ENCODE results near the gene NFAM1. TPM values are rescaled to one million over a fixed set of nuclear protein-coding genes. Genes with fewer than 3 reads are reported as not detected.

NFAM1 gene
- total RNA-seq, 1 donor from 2014 or later: 0.19 TPM

DNA sequence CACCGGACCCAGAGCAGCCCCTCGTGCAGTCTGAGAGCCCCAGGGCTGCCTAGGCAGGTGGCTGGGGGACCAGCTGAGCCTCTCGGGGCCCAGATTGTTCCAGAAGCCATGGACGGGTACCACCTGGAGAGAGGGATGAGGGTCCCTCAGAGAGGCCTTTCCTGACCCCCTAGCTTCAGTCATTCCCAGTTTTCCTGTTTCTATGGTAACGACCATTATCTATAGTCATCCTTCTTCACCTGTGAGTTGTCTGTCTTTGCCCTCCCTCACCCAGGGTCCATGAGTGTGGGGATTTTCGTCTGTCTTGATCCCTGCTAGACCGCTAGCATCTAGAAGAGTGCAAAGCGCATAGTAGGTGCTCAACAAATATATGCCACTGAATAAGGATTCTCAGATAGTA lies 85.5 kb downstream of the NFAM1 start:
- Mint-ChIP-seq H3K9me3 (no peaks in the 10 kb centered on the region), H3K4me1 (peaks cover 34% of the 10 kb centered on the region), H3K36me3 (no peaks in the 10 kb centered on the region), H3K4me3 (peak overlapping the region; percentile 64), H3K27me3 (ENCODE audit: insufficient read depth, low read depth) (peaks cover 14% of the 10 kb centered on the region), H3K27ac (peak overlapping the region; percentile 51)
- no peak overlapping the region for H3K27ac ChIP-seq
- H3K9ac ChIP-seq: no peak overlapping the region
- H3K4me2 ChIP-seq: no peak overlapping the region
- no peaks in the 10 kb centered on the region for H3K27me3 ChIP-seq
- no peaks in the 10 kb centered on the region for H3K36me3 ChIP-seq
- TF ChIP-seq, protein P1, sequence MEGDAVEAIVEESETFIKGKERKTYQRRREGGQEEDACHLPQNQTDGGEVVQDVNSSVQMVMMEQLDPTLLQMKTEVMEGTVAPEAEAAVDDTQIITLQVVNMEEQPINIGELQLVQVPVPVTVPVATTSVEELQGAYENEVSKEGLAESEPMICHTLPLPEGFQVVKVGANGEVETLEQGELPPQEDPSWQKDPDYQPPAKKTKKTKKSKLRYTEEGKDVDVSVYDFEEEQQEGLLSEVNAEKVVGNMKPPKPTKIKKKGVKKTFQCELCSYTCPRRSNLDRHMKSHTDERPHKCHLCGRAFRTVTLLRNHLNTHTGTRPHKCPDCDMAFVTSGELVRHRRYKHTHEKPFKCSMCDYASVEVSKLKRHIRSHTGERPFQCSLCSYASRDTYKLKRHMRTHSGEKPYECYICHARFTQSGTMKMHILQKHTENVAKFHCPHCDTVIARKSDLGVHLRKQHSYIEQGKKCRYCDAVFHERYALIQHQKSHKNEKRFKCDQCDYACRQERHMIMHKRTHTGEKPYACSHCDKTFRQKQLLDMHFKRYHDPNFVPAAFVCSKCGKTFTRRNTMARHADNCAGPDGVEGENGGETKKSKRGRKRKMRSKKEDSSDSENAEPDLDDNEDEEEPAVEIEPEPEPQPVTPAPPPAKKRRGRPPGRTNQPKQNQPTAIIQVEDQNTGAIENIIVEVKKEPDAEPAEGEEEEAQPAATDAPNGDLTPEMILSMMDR (IDR thresholded peaks at IDR 0.05): peak; percentile 12
- no peak for TF ChIP-seq EZH2phosphoT487 (IDR thresholded peaks at IDR 0.05)
- no peaks in the 10 kb centered on the region for H3K79me2 ChIP-seq (ENCODE audit: low read depth)
- no peaks in the 10 kb centered on the region for H3K9me3 ChIP-seq (ENCODE audit: low read depth)
- H3K4me1 ChIP-seq: peaks cover 33% of the 10 kb centered on the region
- DNase-seq (ENCODE audit: low spot score): no peak
- H4K20me1 ChIP-seq (ENCODE audit: low read depth): peaks cover 10% of the 10 kb centered on the region
- no peak overlapping the region for H3K4me3 ChIP-seq
- no peak overlapping the region for H2AFZ ChIP-seq (replicated peaks)
- peaks cover 60% of the 10 kb centered on the region for H3F3A ChIP-seq (ENCODE audit: low read depth)

DNA sequence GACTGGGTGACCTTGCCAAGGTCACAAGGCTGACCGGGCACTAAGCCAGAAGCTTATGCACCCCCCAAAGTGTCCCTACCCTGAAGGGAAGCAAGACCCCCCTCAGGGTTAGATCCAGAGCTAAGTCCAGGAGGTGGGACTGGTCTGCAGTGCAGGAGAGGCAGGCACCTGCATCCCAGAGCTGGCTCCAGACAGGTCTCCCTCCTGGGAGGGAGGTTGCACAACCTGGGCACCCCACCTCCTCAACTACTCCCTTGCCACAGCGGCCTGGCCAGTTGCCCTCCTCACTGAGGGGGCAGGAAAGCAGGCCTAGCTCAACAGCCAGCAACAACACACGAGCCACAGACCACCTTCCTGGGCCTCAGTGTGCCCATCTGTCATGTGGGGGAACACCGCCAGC lies 86.7 kb downstream of the NFAM1 start:
- Histone ChIP-seq H3K27ac (no peak overlapping the region), H3K4me3 (no peak overlapping the region), H3K9me3 (ENCODE audit: low read depth) (no peaks in the 10 kb centered on the region), H2AFZ (replicated peaks) (no peak overlapping the region), H3K27me3 (no peaks in the 10 kb centered on the region), H4K20me1 (ENCODE audit: low read depth) (peaks cover 20% of the 10 kb centered on the region), H3K4me1 (peaks cover 38% of the 10 kb centered on the region), H3K4me2 (no peak overlapping the region), H3K9ac (no peak overlapping the region), H3F3A (ENCODE audit: low read depth) (peaks cover 63% of the 10 kb centered on the region), H3K79me2 (ENCODE audit: low read depth) (no peaks in the 10 kb centered on the region), H3K36me3 (no peaks in the 10 kb centered on the region)
- Mint-ChIP-seq H3K4me3 (no peak overlapping the region), H3K27me3 (ENCODE audit: insufficient read depth, low read depth) (peaks cover 14% of the 10 kb centered on the region), H3K4me1 (peaks cover 36% of the 10 kb centered on the region), H3K36me3 (no peaks in the 10 kb centered on the region), H3K27ac (peak overlapping the region; percentile 57), H3K9me3 (no peaks in the 10 kb centered on the region)
- no peak for DNase-seq (ENCODE audit: low spot score)
- TF ChIP-seq EZH2phosphoT487 (IDR thresholded peaks at IDR 0.05): no peak
- TF ChIP-seq, protein P1 (IDR thresholded peaks at IDR 0.05): no peak
- TF ChIP-seq EZH2 (IDR thresholded peaks at IDR 0.05): no peak

DNA sequence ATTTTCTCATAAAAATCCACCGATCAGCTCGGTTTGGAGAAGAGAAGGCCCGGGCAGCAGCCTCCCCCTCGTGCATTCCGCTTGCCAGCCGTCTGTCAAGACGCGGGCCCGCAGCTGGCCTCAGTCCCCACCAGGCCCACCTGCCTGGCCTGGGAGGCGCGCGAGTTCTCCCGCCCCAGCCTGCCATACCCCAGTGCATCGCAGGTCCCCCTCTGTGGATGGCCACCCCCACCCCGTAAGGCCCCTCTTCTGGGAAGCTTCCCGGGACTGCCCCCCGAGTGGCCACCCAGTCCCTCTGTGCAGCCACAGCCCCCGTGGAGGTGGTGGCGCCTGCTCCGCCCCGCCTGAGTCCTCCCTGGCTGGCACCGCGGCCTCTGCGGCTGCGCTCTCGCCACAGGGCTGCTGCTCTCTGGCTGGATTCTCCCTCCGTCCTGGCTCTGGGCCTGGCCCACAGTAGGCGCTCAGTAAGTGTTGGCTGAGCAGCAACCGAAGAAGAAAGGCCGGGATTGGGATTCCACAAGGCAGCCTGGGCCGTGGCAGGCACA lies 87.8 kb downstream of the NFAM1 start:
- Mint-ChIP-seq H3K4me3 (peak overlapping the region; percentile 77), H3K27me3 (ENCODE audit: insufficient read depth, low read depth) (peaks cover 16% of the 10 kb centered on the region), H3K36me3 (no peaks in the 10 kb centered on the region), H3K27ac (no peak overlapping the region), H3K4me1 (peaks cover 43% of the 10 kb centered on the region), H3K9me3 (no peaks in the 10 kb centered on the region)
- DNase-seq (ENCODE audit: low spot score): peak; percentile 70
- Histone ChIP-seq H3K27ac (peak overlapping the region; percentile 13), H3K9ac (no peak overlapping the region), H3K27me3 (no peaks in the 10 kb centered on the region), H3K79me2 (ENCODE audit: low read depth) (peaks cover 10% of the 10 kb centered on the region), H3K9me3 (ENCODE audit: low read depth) (no peaks in the 10 kb centered on the region), H4K20me1 (ENCODE audit: low read depth) (peaks cover 26% of the 10 kb centered on the region), H3K36me3 (no peaks in the 10 kb centered on the region), H3K4me3 (no peak overlapping the region), H3F3A (ENCODE audit: low read depth) (peaks cover 67% of the 10 kb centered on the region), H3K4me1 (peaks cover 43% of the 10 kb centered on the region), H2AFZ (replicated peaks) (no peak overlapping the region), H3K4me2 (peak overlapping the region; percentile 55)
- no peak for TF ChIP-seq EZH2 (IDR thresholded peaks at IDR 0.05)
- no peak for TF ChIP-seq EZH2phosphoT487 (IDR thresholded peaks at IDR 0.05)
- TF ChIP-seq, protein P1 (IDR thresholded peaks at IDR 0.05): no peak

Measured in neural progenitor cell (in vitro differentiated cells).